NCI-H1048 (cell line): Measurements from ENCODE around the gene ELP4.

Experiments used
- DNase-seq: peaks from one replicate; lab custom pipeline; 2025; lab: John Stamatoyannopoulos, UW

ELP4 gene

GRCh38 chr11:31780078-31780477 is 270.5 kb downstream of the ELP4 start:
- DNase-seq: no peak

GRCh38 chr11:31780480-31780971 is 271.0 kb downstream of the ELP4 start:
- no peak for DNase-seq

- no peak for DNase-seq
These were observed 272.7 kb downstream of the ELP4 start for GRCh38 chr11:31782257-31782656.

GRCh38 chr11:31783252-31783651 is 273.7 kb downstream of the ELP4 start:
- no peak for DNase-seq

GRCh38 chr11:31784611-31785010 is 275.0 kb downstream of the ELP4 start:
- no peak for DNase-seq

- no peak for DNase-seq
These were observed 277.6 kb downstream of the ELP4 start for GRCh38 chr11:31786996-31787685.

GRCh38 chr11:31788085-31788484 is 278.5 kb downstream of the ELP4 start:
- DNase-seq: no peak

GRCh38 chr11:31790649-31791048 is 281.1 kb downstream of the ELP4 start:
- no peak for DNase-seq

- DNase-seq: no peak
These were observed 282.5 kb downstream of the ELP4 start for GRCh38 chr11:31792036-31792435.

GRCh38 chr11:31792456-31792855 is 282.9 kb downstream of the ELP4 start:
- no peak for DNase-seq

- no peak for DNase-seq
These were observed 283.7 kb downstream of the ELP4 start for GRCh38 chr11:31793264-31793663.

- no peak for DNase-seq
These were observed 285.0 kb downstream of the ELP4 start for GRCh38 chr11:31794548-31794947.

- no peak for DNase-seq
These were observed 286.3 kb downstream of the ELP4 start for GRCh38 chr11:31795706-31796498.

- DNase-seq: no peak
These were observed 287.1 kb downstream of the ELP4 start for GRCh38 chr11:31796499-31797189.

- DNase-seq: no peak
These were observed 287.9 kb downstream of the ELP4 start for GRCh38 chr11:31797190-31798056.

- DNase-seq: no peak
These were observed 288.5 kb downstream of the ELP4 start for GRCh38 chr11:31798057-31798553.

- no peak for DNase-seq
These were observed 289.2 kb downstream of the ELP4 start for GRCh38 chr11:31798554-31799434.

GRCh38 chr11:31799435-31800397 is 290.1 kb downstream of the ELP4 start:
- no peak for DNase-seq
